CD4-positive, alpha-beta T cell (primary cell): ENCODE data around the gene CIDEA. TPM values are rescaled to one million over a fixed set of nuclear protein-coding genes. Genes with fewer than 3 reads are reported as not detected.

Experiments used
- ATAC-seq: fragments of 200-7000 bp; cut with Tn5 transposase; one replicate; pipeline ENCODE4 v1.10.0; 2022; ENCODE audit warnings: mild to moderate bottlenecking; ENCODE audit not compliant: poor library complexity
- CTCF ChIA-PET: fragments of 350-600 bp; sonication (Branson Sonifier 250); formaldehyde crosslinking; loops from one replicate; lab custom pipeline; 2021; ENCODE audit warnings: antibody characterized with exemption, inconsistent platforms; lab: Charles Lee
- POLR2A ChIA-PET: fragments of 350-600 bp; sonication (Branson Sonifier 250); formaldehyde crosslinking; loops from one replicate; lab custom pipeline; 2021; ENCODE audit warnings: antibody characterized with exemption, inconsistent platforms; lab: Charles Lee
- DNase-seq, 14 experiments: peaks; one replicate each; pipeline ENCODE4 v3.0.0-alpha.2; 2013 to 2020; ENCODE audit warnings: mixed read lengths in 2 of 14
- H3K27ac ChIP-seq, 2 donors: one replicate each; pipeline versions ENCODE4 v1.5.1 to v1.7.0; 2013; ENCODE audit warnings: low read length in 2 of 2, low read depth in 1 of 2, mild to moderate bottlenecking in 1 of 2
- H3K27me3 ChIP-seq, 2 experiments: 1 replicate in 1 of 2; 2 replicates in 1 of 2; pipeline versions ENCODE4 v1.6.1 to v1.7.0; 2013; ENCODE audit warnings: low read length in 2 of 2, control low read depth in 1 of 2, mild to moderate bottlenecking in 1 of 2, moderate library complexity in 1 of 2; ENCODE audit not compliant: insufficient read depth in 2 of 2, control insufficient read depth in 1 of 2
- H3K36me3 ChIP-seq: one replicate; pipeline ENCODE4 v1.6.1; 2013; ENCODE audit warnings: low read length, control low read depth; ENCODE audit not compliant: insufficient read depth
- H3K4me1 ChIP-seq: one replicate; pipeline ENCODE4 v1.6.1; 2013; ENCODE audit warnings: low read length, control low read depth; ENCODE audit not compliant: insufficient read depth
- H3K4me3 ChIP-seq: one replicate; pipeline ENCODE4 v1.5.1; 2013; ENCODE audit warnings: mild to moderate bottlenecking, low read length, moderate library complexity
- H3K9me3 ChIP-seq, 2 experiments: 1 replicate in 1 of 2; 2 replicates in 1 of 2; pipeline versions ENCODE4 v1.6.1 to v1.7.0; 2013; ENCODE audit warnings: low read length in 2 of 2, mild to moderate bottlenecking in 2 of 2, control low read depth in 1 of 2, moderate library complexity in 1 of 2; ENCODE audit not compliant: control insufficient read depth in 1 of 2, insufficient read depth in 1 of 2
- H3K27ac Mint-ChIP-seq: one replicate; pipeline ENCODE4 v1.8.0; 2020; ENCODE audit warnings: mixed read lengths
- H3K27me3 Mint-ChIP-seq: one replicate; pipeline ENCODE4 v1.8.0; 2021; ENCODE audit warnings: mixed read lengths
- H3K36me3 Mint-ChIP-seq: one replicate; pipeline ENCODE4 v1.8.0; 2021; ENCODE audit warnings: low read depth, mixed read lengths
- H3K4me1 Mint-ChIP-seq: one replicate; pipeline ENCODE4 v1.8.0; 2021; ENCODE audit warnings: low read depth, mixed read lengths
- H3K4me3 Mint-ChIP-seq: one replicate; pipeline ENCODE4 v1.8.0; 2020; ENCODE audit warnings: mild to moderate bottlenecking, mixed read lengths
- H3K9me3 Mint-ChIP-seq: one replicate; pipeline ENCODE4 v1.8.0; 2020; ENCODE audit warnings: mixed read lengths
- intact Hi-C, 2 experiments: fragments of 100-400 bp; cut with DNase I in 1 of 2; cut with micrococcal nuclease in 1 of 2; formaldehyde crosslinking; loops; one replicate each; pipeline versions ENCODE4 v1.15.1 to v1.9.0; 2023 to 2025; cut with DNase I, micrococcal nuclease
- total RNA-seq, 174 experiments: library from RNA in 2 of 174; stranded (reverse) in 2 of 174; gene quantifications; one replicate each; pipeline ENCODE4 v1.2.3 and lab custom pipeline; 2021 to 2026
- TF ChIP-seq, protein P1 (sequence below): fragments of 200-600 bp; IDR thresholded peaks from one replicate; pipeline ENCODE4 v1.8.0; 2022; ENCODE audit warnings: antibody characterized with exemption, mild to moderate bottlenecking

CIDEA gene
- total RNA-seq, 2 experiments from 2014 or later: not detected

DNA sequence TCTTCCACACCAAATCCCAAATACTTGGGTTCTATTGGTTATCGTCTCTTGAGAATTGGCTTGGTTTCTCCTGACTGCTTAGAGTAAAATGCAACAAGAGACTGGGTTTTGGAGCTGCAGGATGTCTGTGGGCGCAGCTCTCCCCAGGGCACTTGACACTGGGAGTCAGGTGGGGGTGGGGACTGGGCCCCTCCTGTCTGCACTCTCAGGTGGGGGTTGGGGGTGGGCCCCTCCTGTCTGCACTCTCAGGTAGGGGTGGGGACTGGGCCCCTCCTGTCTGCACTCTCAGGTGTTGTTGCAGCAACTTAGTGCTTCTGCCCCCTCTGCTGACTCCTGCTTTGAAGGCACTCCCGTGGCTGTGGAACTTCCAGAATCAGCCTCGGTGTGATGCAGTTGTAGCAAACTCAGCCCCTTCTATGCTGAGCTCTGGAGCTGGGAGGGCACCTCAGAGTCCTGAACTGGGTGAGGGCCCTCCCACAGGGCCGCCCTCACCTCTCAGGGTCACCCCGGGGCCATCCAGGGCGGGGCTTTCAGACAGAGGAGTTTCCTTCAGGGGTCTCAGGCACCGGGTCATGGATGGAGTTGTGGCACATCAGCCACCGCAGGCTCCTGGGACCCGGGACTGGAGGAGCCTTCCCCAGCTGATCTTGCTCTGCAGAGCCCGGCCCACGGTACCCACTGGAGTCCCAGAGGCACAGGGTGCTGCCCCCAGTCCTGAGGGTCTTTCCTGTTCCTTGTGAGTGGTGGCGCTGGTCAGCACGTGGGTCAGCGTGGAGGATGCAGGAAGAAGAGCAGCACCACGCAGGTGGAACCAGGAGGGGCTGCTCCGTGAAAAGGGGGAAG lies 22.9 kb upstream of the CIDEA start:
- no peaks in the 10 kb centered on the region for H3K9me3 Mint-ChIP-seq
- no peak overlapping the region for H3K4me3 Mint-ChIP-seq
- no peaks in the 10 kb centered on the region for H3K36me3 Mint-ChIP-seq
- H3K4me3 ChIP-seq: no peak overlapping the region
- no peaks in the 10 kb centered on the region for H3K27me3 ChIP-seq
- H3K36me3 ChIP-seq: no peaks in the 10 kb centered on the region
- no peaks in the 10 kb centered on the region for H3K4me1 Mint-ChIP-seq
- H3K9me3 ChIP-seq: peaks cover 0 to 12% of the 10 kb centered on the region in 2 experiments
- no peak for DNase-seq
- TF ChIP-seq, protein P1, sequence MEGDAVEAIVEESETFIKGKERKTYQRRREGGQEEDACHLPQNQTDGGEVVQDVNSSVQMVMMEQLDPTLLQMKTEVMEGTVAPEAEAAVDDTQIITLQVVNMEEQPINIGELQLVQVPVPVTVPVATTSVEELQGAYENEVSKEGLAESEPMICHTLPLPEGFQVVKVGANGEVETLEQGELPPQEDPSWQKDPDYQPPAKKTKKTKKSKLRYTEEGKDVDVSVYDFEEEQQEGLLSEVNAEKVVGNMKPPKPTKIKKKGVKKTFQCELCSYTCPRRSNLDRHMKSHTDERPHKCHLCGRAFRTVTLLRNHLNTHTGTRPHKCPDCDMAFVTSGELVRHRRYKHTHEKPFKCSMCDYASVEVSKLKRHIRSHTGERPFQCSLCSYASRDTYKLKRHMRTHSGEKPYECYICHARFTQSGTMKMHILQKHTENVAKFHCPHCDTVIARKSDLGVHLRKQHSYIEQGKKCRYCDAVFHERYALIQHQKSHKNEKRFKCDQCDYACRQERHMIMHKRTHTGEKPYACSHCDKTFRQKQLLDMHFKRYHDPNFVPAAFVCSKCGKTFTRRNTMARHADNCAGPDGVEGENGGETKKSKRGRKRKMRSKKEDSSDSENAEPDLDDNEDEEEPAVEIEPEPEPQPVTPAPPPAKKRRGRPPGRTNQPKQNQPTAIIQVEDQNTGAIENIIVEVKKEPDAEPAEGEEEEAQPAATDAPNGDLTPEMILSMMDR: no peak
- intact Hi-C loops: no loop called here
- H3K27ac ChIP-seq: no peak overlapping the region
- no peak overlapping the region for H3K27ac Mint-ChIP-seq
- H3K4me1 ChIP-seq: no peaks in the 10 kb centered on the region
- POLR2A ChIA-PET: no interaction called here
- CTCF ChIA-PET: no interaction called here
- peaks cover 23% of the 10 kb centered on the region for H3K27me3 Mint-ChIP-seq
- ATAC-seq: no peak

DNA sequence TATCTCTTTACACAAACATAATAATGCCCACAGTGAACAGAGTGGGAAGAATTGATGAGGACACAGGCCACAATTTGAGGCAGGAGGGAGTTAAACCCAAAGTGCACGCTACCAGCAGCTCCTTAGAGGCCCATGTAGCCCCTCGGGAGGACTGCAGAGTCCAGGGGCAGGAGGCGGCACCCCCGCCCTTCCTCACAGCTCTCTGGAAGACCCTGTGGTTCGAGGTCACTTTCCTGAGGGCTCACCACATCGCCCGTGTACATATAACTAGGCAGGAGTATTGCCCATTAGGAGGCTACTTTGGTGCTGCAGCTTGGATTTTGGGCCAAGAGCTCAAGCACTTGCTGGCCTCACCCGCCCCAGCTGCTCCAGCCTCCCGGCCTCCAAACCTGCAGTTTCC lies 22.2 kb upstream of the CIDEA start:
- Mint-ChIP-seq H3K4me3 (no peak overlapping the region), H3K9me3 (no peaks in the 10 kb centered on the region), H3K36me3 (no peaks in the 10 kb centered on the region), H3K4me1 (no peaks in the 10 kb centered on the region), H3K27ac (no peak overlapping the region), H3K27me3 (peaks cover 24% of the 10 kb centered on the region)
- no peak overlapping the region for H3K27ac ChIP-seq
- DNase-seq: no peak
- TF ChIP-seq, protein P1: no peak
- intact Hi-C loops: no loop called here
- H3K27me3 ChIP-seq: peaks cover 0 to 4% of the 10 kb centered on the region in 2 experiments
- CTCF ChIA-PET: no interaction called here
- H3K9me3 ChIP-seq: peaks cover 0 to 12% of the 10 kb centered on the region in 2 experiments
- H3K4me3 ChIP-seq: no peak overlapping the region
- H3K36me3 ChIP-seq: no peaks in the 10 kb centered on the region
- peaks cover under 1% of the 10 kb centered on the region for H3K4me1 ChIP-seq
- ATAC-seq: no peak
- POLR2A ChIA-PET: no interaction called here

DNA sequence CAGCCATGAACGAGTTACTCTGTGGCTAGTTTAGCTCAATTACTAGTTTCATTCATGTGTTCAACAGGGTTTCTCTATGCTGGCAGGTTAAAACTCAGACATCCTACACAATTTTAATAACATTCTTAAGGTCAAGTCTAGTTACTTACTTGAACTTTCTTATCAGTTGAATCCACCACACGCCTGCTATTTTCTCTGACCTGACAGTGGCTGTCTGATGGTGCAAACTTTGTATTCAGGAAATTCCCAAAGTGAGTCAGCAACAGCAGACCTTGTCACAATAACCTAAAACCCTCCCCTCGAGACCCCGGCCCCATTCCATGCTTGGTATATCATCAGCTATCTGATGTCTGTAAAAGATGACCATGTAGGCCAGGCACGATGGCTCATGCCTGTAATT lies 20.8 kb upstream of the CIDEA start:
- no peak overlapping the region for H3K4me3 ChIP-seq
- no peak for ATAC-seq
- no peak for DNase-seq
- no peaks in the 10 kb centered on the region for H3K36me3 ChIP-seq
- Mint-ChIP-seq H3K9me3 (no peaks in the 10 kb centered on the region), H3K4me1 (no peaks in the 10 kb centered on the region), H3K27ac (no peak overlapping the region), H3K4me3 (no peak overlapping the region), H3K27me3 (peaks cover 24% of the 10 kb centered on the region), H3K36me3 (no peaks in the 10 kb centered on the region)
- peaks cover 3% of the 10 kb centered on the region for H3K4me1 ChIP-seq
- peaks cover 0 to 12% of the 10 kb centered on the region in 2 experiments for H3K9me3 ChIP-seq
- intact Hi-C loops: no loop called here
- no peak overlapping the region for H3K27ac ChIP-seq
- POLR2A ChIA-PET: no interaction called here
- H3K27me3 ChIP-seq: peaks cover 0 to 5% of the 10 kb centered on the region in 2 experiments
- TF ChIP-seq, protein P1: no peak
- CTCF ChIA-PET: no interaction called here
